Measurements from ENCODE around the gene GSK3B. TPM values are rescaled to one million over a fixed set of nuclear protein-coding genes. Genes with fewer than 3 reads are reported as not detected.

Gene GSK3B
- total RNA-seq, 4 donors from 2014 or later, result 29.4 to 39.8 (median 32.5) TPM

GRCh38 chr3:119974656-119975055, 119.6 kb downstream of the GSK3B start:
- no peak for TF ChIP-seq CTCF (IDR thresholded peaks at IDR 0.05; ENCODE audit: low read depth)

GRCh38 chr3:119973018-119973646, 121.1 kb downstream of the GSK3B start:
- TF ChIP-seq CTCF (IDR thresholded peaks at IDR 0.05; ENCODE audit: low read depth), result no peak

- no peak for TF ChIP-seq CTCF (IDR thresholded peaks at IDR 0.05; ENCODE audit: low read depth)
Measured at GRCh38 chr3:119969759-119970158, 124.5 kb downstream of the GSK3B start.

GRCh38 chr3:119967353-119968006, 126.8 kb downstream of the GSK3B start:
- no peak for TF ChIP-seq CTCF (IDR thresholded peaks at IDR 0.05; ENCODE audit: low read depth)

GRCh38 chr3:119965692-119966091, 128.6 kb downstream of the GSK3B start:
- no peak for TF ChIP-seq CTCF (IDR thresholded peaks at IDR 0.05; ENCODE audit: low read depth)

GRCh38 chr3:119964294-119964693, 130.0 kb downstream of the GSK3B start:
- TF ChIP-seq CTCF (IDR thresholded peaks at IDR 0.05; ENCODE audit: low read depth), result no peak

GRCh38 chr3:119955972-119956371, 138.3 kb downstream of the GSK3B start:
- TF ChIP-seq CTCF (IDR thresholded peaks at IDR 0.05; ENCODE audit: low read depth), result no peak

Measured in subcutaneous adipose tissue (tissue), 4 donors.